CD14-positive monocyte (primary cell): Measurements from ENCODE around the gene RSPH10B2. TPM values are rescaled to one million over a fixed set of nuclear protein-coding genes. Genes with fewer than 3 reads are reported as not detected.
"Not testable (repeated sequence)": the region's sequence is repeated elsewhere in the genome, so short reads cannot be mapped to it uniquely, and the experiment has no call there.

Experiments
- DNase-seq, 3 donors: peaks; one replicate each; pipeline ENCODE4 v3.0.0-alpha.2; 2011 to 2022
- H2AFZ ChIP-seq: 2 replicates; pipeline ENCODE4 v1.6.0; 2012; ENCODE audit warnings: mild to moderate bottlenecking, low read depth, low read length, inconsistent platforms; ENCODE audit not compliant: insufficient read depth, poor library complexity, severe bottlenecking
- H3K27ac ChIP-seq, 2 donors: 1 replicate in 1 of 2; 2 replicates in 1 of 2; pipeline ENCODE4 v1.5.1; 2012 to 2013; ENCODE audit warnings: low read length in 2 of 2, control low read depth in 1 of 2, inconsistent platforms in 1 of 2, low read depth in 1 of 2, mild to moderate bottlenecking in 1 of 2
- H3K27me3 ChIP-seq, 2 donors: one replicate each; pipeline versions ENCODE4 v1.6.0 to v1.6.1; 2011 to 2013; ENCODE audit warnings: low read length in 2 of 2; ENCODE audit not compliant: control insufficient read depth in 2 of 2, insufficient read depth in 2 of 2
- H3K36me3 ChIP-seq, 2 donors: replicated peaks in 1 of 2; 1 replicate in 1 of 2; 2 replicates in 1 of 2; pipeline versions ENCODE4 v1.5.1 to v1.6.1; 2012 to 2013; ENCODE audit warnings: low read length in 2 of 2, control low read depth in 1 of 2, inconsistent platforms in 1 of 2, mild to moderate bottlenecking in 1 of 2; ENCODE audit not compliant: insufficient read depth in 2 of 2, control insufficient read depth in 1 of 2
- H3K4me1 ChIP-seq, 2 donors: 1 replicate in 1 of 2; 2 replicates in 1 of 2; pipeline versions ENCODE4 v1.5.1 to v1.6.1; 2012 to 2013; ENCODE audit warnings: low read length in 2 of 2, control low read depth in 1 of 2, inconsistent platforms in 1 of 2, mild to moderate bottlenecking in 1 of 2, moderate library complexity in 1 of 2; ENCODE audit not compliant: insufficient read depth in 2 of 2, control insufficient read depth in 1 of 2
- H3K4me2 ChIP-seq: replicated peaks from 2 replicates; pipeline ENCODE3; 2012; ENCODE audit warnings: low read length, moderate library complexity, mild to moderate bottlenecking; ENCODE audit not compliant: poor library complexity, severe bottlenecking; ENCODE audit errors: extremely low read depth
- H3K4me3 ChIP-seq, 3 experiments: fragments of 200-600 bp in 1 of 3; sonication (generic) in 1 of 3; replicated peaks in 1 of 3; 1 replicate in 2 of 3; 2 replicates in 1 of 3; pipeline ENCODE4 v1.5.1; 2011 to 2013; ENCODE audit warnings: low read length in 3 of 3, mild to moderate bottlenecking in 3 of 3, control low read depth in 2 of 3, low read depth in 2 of 3, inconsistent platforms in 1 of 3, moderate library complexity in 1 of 3
- H3K79me2 ChIP-seq: 2 replicates; pipeline ENCODE4 v1.6.0; 2012; ENCODE audit warnings: mild to moderate bottlenecking, control low read depth, inconsistent platforms, low read length, moderate library complexity; ENCODE audit not compliant: insufficient read depth
- H3K9ac ChIP-seq: 2 replicates; pipeline ENCODE4 v1.6.0; 2017; ENCODE audit warnings: low read length, mild to moderate bottlenecking; ENCODE audit not compliant: insufficient read depth, poor library complexity, severe bottlenecking
- H3K9me3 ChIP-seq, 2 donors: replicated peaks in 1 of 2; 1 replicate in 1 of 2; 2 replicates in 1 of 2; pipeline versions ENCODE4 v1.5.1 to v1.6.1; 2012 to 2013; ENCODE audit warnings: low read length in 2 of 2, control low read depth in 1 of 2; ENCODE audit not compliant: control insufficient read depth in 1 of 2, insufficient read depth in 1 of 2
- H4K20me1 ChIP-seq: 2 replicates; pipeline ENCODE4 v1.6.0; 2012; ENCODE audit warnings: mild to moderate bottlenecking, low read length, control low read depth, moderate library complexity; ENCODE audit not compliant: insufficient read depth
- H3K27ac Mint-ChIP-seq, 7 donors: one replicate each; pipeline ENCODE4 v1.8.0; 2020; ENCODE audit warnings: mild to moderate bottlenecking in 7 of 7, mixed read lengths in 7 of 7, moderate library complexity in 6 of 7, inconsistent platforms in 2 of 7
- H3K27me3 Mint-ChIP-seq, 3 donors: one replicate each; pipeline ENCODE4 v1.8.0; 2021 to 2022; ENCODE audit warnings: low read depth in 3 of 3, mild to moderate bottlenecking in 3 of 3, mixed read lengths in 3 of 3, moderate library complexity in 3 of 3, inconsistent platforms in 1 of 3
- H3K36me3 Mint-ChIP-seq, 2 donors: one replicate each; pipeline ENCODE4 v1.8.0; 2020; ENCODE audit warnings: mixed read lengths in 2 of 2, inconsistent platforms in 1 of 2, mild to moderate bottlenecking in 1 of 2
- H3K4me1 Mint-ChIP-seq: one replicate; pipeline ENCODE4 v1.8.0; 2020; ENCODE audit warnings: mild to moderate bottlenecking, mixed read lengths
- H3K4me3 Mint-ChIP-seq, 2 donors: one replicate each; pipeline ENCODE4 v1.8.0; 2020; ENCODE audit warnings: mild to moderate bottlenecking in 2 of 2, mixed read lengths in 2 of 2, moderate library complexity in 1 of 2
- H3K9me3 Mint-ChIP-seq, 7 donors: one replicate each; pipeline ENCODE4 v1.8.0; 2020 to 2022; ENCODE audit warnings: mixed read lengths in 7 of 7, mild to moderate bottlenecking in 6 of 7, moderate library complexity in 6 of 7, inconsistent platforms in 2 of 7
- WGBS: methylation state at CpG from one replicate; pipeline ENCODE4 v1.1.5; 2013; ENCODE audit warnings: missing lambda C conversion rate; ENCODE audit not compliant: insufficient coverage; 5-methylcytosine and 5-hydroxymethylcytosine counted together
- intact Hi-C, 2 donors: fragments of 100-400 bp; cut with micrococcal nuclease; formaldehyde crosslinking; loops; one replicate each; pipeline versions ENCODE4 v1.15.0 to v1.15.1; 2023
- polyA plus RNA-seq, 3 donors: library from polyadenylated mRNA; depleted of rRNA in 1 of 3; unstranded in 2 of 3; stranded (reverse) in 1 of 3; fragments of 300-500 nt in 2 of 3; fragments of >200 nt in 1 of 3; fragmentation: Illumina TruSeq in 2 of 3; gene quantifications; 1 replicate in 2 of 3; 2 replicates in 1 of 3; pipeline ENCODE4 v1.2.3, GENCODE V29; 2012 to 2021
- TF ChIP-seq, protein P1 (sequence below): fragments of 200-600 bp; IDR thresholded peaks from one replicate; pipeline ENCODE4 v1.8.0; 2022; ENCODE audit warnings: antibody characterized with exemption, mild to moderate bottlenecking

RSPH10B2 gene
- polyA plus RNA-seq, 3 donors: 0.03 TPM; not detected in 2

DNA sequence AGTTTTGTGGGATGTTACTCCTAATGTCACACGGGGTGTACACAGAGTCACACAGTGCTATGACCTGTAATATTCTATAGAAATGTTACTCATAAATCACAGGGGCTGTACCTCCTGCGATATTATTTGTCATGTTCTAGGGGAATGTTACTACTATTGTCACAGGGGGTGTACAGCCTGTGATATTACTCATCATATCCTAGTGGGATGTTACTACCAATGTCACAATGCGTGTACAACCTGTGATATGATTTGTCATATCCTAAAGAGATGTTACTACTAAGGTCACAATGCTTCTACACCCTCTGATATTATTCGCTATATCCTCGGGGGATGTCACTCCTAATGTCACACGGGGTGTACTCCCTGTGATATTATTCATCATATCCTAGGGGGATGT, 79.7 kb downstream of the RSPH10B2 start:
- H3K4me1 ChIP-seq: no peaks in the 10 kb centered on the region
- H3K36me3 ChIP-seq: no peaks in the 10 kb centered on the region
- intact Hi-C loops: no loop called here
- H3K27ac ChIP-seq: no peak overlapping the region
- TF ChIP-seq, protein P1, sequence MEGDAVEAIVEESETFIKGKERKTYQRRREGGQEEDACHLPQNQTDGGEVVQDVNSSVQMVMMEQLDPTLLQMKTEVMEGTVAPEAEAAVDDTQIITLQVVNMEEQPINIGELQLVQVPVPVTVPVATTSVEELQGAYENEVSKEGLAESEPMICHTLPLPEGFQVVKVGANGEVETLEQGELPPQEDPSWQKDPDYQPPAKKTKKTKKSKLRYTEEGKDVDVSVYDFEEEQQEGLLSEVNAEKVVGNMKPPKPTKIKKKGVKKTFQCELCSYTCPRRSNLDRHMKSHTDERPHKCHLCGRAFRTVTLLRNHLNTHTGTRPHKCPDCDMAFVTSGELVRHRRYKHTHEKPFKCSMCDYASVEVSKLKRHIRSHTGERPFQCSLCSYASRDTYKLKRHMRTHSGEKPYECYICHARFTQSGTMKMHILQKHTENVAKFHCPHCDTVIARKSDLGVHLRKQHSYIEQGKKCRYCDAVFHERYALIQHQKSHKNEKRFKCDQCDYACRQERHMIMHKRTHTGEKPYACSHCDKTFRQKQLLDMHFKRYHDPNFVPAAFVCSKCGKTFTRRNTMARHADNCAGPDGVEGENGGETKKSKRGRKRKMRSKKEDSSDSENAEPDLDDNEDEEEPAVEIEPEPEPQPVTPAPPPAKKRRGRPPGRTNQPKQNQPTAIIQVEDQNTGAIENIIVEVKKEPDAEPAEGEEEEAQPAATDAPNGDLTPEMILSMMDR: no peak
- H3K9ac ChIP-seq: no peak overlapping the region
- Mint-ChIP-seq H3K27ac (no peak overlapping the region), H3K4me3 (no peak overlapping the region), H3K4me1 (no peaks in the 10 kb centered on the region), H3K9me3 (peaks cover 0 to 20% (median 14%) of the 10 kb centered on the region in 7 donors), H3K27me3 (peaks cover 7 to 25% (median 17%) of the 10 kb centered on the region in 3 donors), H3K36me3 (no peaks in the 10 kb centered on the region)
- DNase-seq: no peak
- H3K27me3 ChIP-seq: peaks cover 2 to 8% of the 10 kb centered on the region in 2 donors
- no peak overlapping the region for H2AFZ ChIP-seq
- H3K9me3 ChIP-seq: peaks cover 0 to 2% of the 10 kb centered on the region in 2 donors
- no peak overlapping the region for H3K4me3 ChIP-seq
- no CpG with 5 or more reads among the region's 6 CpGs for whole genome bisulfite sequencing
- H4K20me1 ChIP-seq: no peaks in the 10 kb centered on the region
- no peaks in the 10 kb centered on the region for H3K79me2 ChIP-seq
- H3K4me2 ChIP-seq: no peak overlapping the region

DNA sequence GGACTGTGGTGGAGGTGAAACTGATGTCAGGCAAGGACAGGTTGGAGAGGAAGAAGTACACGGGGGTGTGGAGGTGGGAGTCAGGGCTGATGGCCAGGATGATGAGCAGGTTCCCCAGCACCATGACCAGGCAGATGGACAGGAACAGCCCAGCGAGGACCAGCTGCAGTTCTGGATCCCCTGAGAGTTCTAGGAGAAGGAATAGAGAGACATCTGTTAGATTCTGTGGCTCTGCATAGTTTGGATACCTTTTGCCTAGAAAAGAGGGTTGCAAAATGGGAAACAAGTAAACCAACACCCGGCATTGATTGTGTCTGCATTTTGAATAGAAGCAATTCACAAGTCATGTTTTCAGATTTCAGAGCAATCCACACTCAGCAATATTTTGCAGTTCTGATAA, 81.6 kb downstream of the RSPH10B2 start:
- H3K4me1 Mint-ChIP-seq, H3K27ac ChIP-seq, H3K4me3 ChIP-seq, H3K4me2 ChIP-seq, H3K36me3 ChIP-seq, H4K20me1 ChIP-seq, DNase-seq, H2AFZ ChIP-seq, H3K36me3 Mint-ChIP-seq, H3K9me3 ChIP-seq, intact Hi-C loops, H3K4me3 Mint-ChIP-seq, H3K27me3 ChIP-seq, H3K9ac ChIP-seq, H3K4me1 ChIP-seq, H3K79me2 ChIP-seq: not testable (repeated sequence)
- Mint-ChIP-seq H3K9me3 (peaks cover 0 to 21% (median 14%) of the 10 kb centered on the region in 7 donors), H3K27me3 (peaks cover 7 to 20% (median 10%) of the 10 kb centered on the region in 3 donors), H3K27ac (peak overlapping the region in 1 of 7 donors; percentile 1)
- 84% methylated on average over 2 of the region's 3 CpGs for WGBS

DNA sequence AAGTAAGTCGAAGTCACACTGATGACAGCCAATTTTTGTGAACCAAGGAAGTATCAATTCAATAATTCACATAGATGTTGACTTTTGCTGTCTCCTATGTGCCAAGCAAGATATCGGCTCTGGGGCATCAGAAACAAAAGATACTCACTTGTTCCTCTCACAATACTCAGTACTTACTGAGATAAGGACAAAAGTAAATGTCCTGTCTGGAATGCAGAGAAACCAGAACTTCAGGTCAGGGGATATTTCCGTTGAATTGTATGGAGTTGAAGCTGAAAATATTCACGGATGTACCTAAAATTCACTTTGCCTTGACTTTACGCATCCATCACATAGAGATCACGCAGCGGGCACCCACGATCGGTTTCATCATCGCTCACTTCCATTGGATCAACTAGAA, 83.2 kb downstream of the RSPH10B2 start:
- peak overlapping the region in 1 of 2 donors; percentile 36 for H3K4me3 Mint-ChIP-seq
- H3K27me3 Mint-ChIP-seq: peaks cover under 1 to 13% (median 3%) of the 10 kb centered on the region in 3 donors
- H3K27me3 ChIP-seq, H3K4me1 ChIP-seq, intact Hi-C loops, H3K4me1 Mint-ChIP-seq, H2AFZ ChIP-seq, DNase-seq, H3K27ac Mint-ChIP-seq, H3K4me2 ChIP-seq, H3K9me3 ChIP-seq, H4K20me1 ChIP-seq, H3K79me2 ChIP-seq, H3K36me3 ChIP-seq, H3K9ac ChIP-seq, H3K27ac ChIP-seq, H3K4me3 ChIP-seq, H3K36me3 Mint-ChIP-seq: not testable (repeated sequence)
- no CpG with 5 or more reads among the region's 10 CpGs for WGBS
- peaks cover 0 to 23% (median 11%) of the 10 kb centered on the region in 7 donors for H3K9me3 Mint-ChIP-seq

DNA sequence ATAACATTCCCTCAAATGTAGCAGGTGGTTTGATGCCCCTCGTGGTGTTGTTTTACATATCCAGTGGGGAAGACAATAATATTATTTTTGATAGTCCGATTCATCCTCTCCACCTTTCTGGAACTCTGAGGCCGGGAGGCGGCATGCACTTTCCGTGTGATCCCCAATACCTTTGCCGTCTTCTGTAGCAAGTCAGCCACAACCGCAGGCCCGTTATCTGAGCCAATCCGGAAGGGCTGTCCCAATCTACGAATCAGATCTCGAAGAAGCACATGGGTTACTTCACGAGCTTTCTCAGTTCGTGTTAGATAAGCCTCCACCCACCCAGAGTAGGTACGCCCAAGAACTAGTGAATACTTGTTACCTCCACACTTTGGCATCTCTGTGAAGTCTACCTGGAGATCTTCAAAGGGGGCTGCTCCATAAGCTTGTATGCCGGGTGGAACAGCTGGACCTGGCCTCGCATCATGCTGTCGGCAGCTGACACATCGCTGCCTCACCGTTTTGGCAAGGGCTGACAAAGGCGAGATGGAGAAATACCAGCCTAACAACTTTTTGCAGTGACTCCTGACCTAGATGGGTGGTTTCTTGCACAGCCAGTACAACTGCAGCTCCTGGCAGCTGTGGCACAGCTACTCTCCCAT, 88.5 kb downstream of the RSPH10B2 start:
- H3K4me1 Mint-ChIP-seq, H3K4me3 Mint-ChIP-seq, H3K36me3 Mint-ChIP-seq, H3K4me1 ChIP-seq, H2AFZ ChIP-seq, intact Hi-C loops, H4K20me1 ChIP-seq, DNase-seq, H3K27ac Mint-ChIP-seq, H3K4me3 ChIP-seq, H3K27ac ChIP-seq, H3K27me3 ChIP-seq, H3K79me2 ChIP-seq, H3K36me3 ChIP-seq, H3K9ac ChIP-seq, H3K4me2 ChIP-seq, H3K9me3 ChIP-seq: not testable (repeated sequence)
- peaks cover 0 to 20% (median 9%) of the 10 kb centered on the region in 7 donors for H3K9me3 Mint-ChIP-seq
- WGBS: 85% methylated on average over 12 of the region's 20 CpGs
- H3K27me3 Mint-ChIP-seq: peaks cover 3 to 10% (median 7%) of the 10 kb centered on the region in 3 donors
